Fibroblast of lung (primary cell): ENCODE measurements around the gene KIF18A. TPM values are rescaled to one million over a fixed set of nuclear protein-coding genes. Genes with fewer than 3 reads are reported as not detected.

Experiments
- DNase-seq, 2 donors: peaks; one replicate each; pipeline versions ENCODE4 v3.0.0 to v3.0.0-alpha.2; 2010; ENCODE audit warnings: low read depth in 2 of 2
- H2AFZ ChIP-seq: 2 replicates; pipeline ENCODE4 v1.5.1; 2012; ENCODE audit warnings: low read length, control low read depth, inconsistent platforms
- H3K27ac ChIP-seq: 2 replicates; pipeline ENCODE4 v1.5.1; 2011; ENCODE audit warnings: low read length, control low read depth; ENCODE audit not compliant: insufficient read depth
- H3K27me3 ChIP-seq: 2 replicates; pipeline ENCODE4 v1.5.1; 2011; ENCODE audit warnings: mild to moderate bottlenecking, low read length; ENCODE audit not compliant: control insufficient read depth, insufficient read depth
- H3K36me3 ChIP-seq: 2 replicates; pipeline ENCODE4 v1.5.1; 2011; ENCODE audit warnings: low read length; ENCODE audit not compliant: control insufficient read depth, insufficient read depth
- H3K4me1 ChIP-seq: 2 replicates; pipeline ENCODE4 v1.5.1; 2011; ENCODE audit warnings: low read length; ENCODE audit not compliant: control insufficient read depth, insufficient read depth; ENCODE audit errors: extremely low read depth
- H3K4me2 ChIP-seq: 2 replicates; pipeline ENCODE4 v1.5.1; 2011; ENCODE audit warnings: low read length, control low read depth; ENCODE audit not compliant: insufficient read depth; ENCODE audit errors: extremely low read depth
- H3K4me3 ChIP-seq, 4 experiments: fragments of 200-600 bp in 1 of 4; sonication (generic) in 1 of 4; replicated peaks in 1 of 4; 2 replicates each; pipeline ENCODE4 v1.5.1; 2011 to 2016; ENCODE audit warnings: low read length in 4 of 4, low read depth in 3 of 4, mild to moderate bottlenecking in 3 of 4, control low read depth in 2 of 4, inconsistent platforms in 1 of 4, mixed read lengths in 1 of 4; ENCODE audit not compliant: insufficient read depth in 1 of 4; ENCODE audit errors: control extremely low read depth in 1 of 4
- H3K79me2 ChIP-seq: 2 replicates; pipeline ENCODE4 v1.5.1; 2012; ENCODE audit warnings: mild to moderate bottlenecking, low read length, inconsistent platforms; ENCODE audit not compliant: control insufficient read depth, insufficient read depth
- H3K9ac ChIP-seq: 2 replicates; pipeline ENCODE4 v1.5.1; 2011; ENCODE audit warnings: mild to moderate bottlenecking, low read length, control low read depth; ENCODE audit not compliant: insufficient read depth
- H3K9me3 ChIP-seq: 2 replicates; pipeline ENCODE4 v1.5.1; 2012; ENCODE audit warnings: low read depth, low read length; ENCODE audit not compliant: control insufficient read depth, insufficient read depth
- H4K20me1 ChIP-seq: 2 replicates; pipeline ENCODE4 v1.5.1; 2011; ENCODE audit warnings: low read length; ENCODE audit not compliant: control insufficient read depth, insufficient read depth; ENCODE audit errors: extremely low read depth
- EZH2 ChIP-seq: IDR thresholded peaks from 2 replicates; pipeline ENCODE4 v1.5.1; 2012; ENCODE audit warnings: low read length, control low read depth, mild to moderate bottlenecking; ENCODE audit errors: missing control alignments
- polyA plus RNA-seq, 2 donors: library from polyadenylated mRNA; depleted of rRNA in 1 of 2; stranded (reverse) in 1 of 2; unstranded in 1 of 2; fragments of >200 nt; gene quantifications; 2 replicates each; pipeline ENCODE4 v1.2.1, GENCODE V29; 2011 to 2012; ENCODE audit warnings: missing spikeins in 1 of 2
- total RNA-seq: library from RNA; depleted of rRNA; stranded (reverse); fragments of >200 nt; gene quantifications from 2 replicates; pipeline ENCODE4 v1.2.1, GENCODE V29; 2014
- TF ChIP-seq, protein P1 (sequence below), 2 donors: IDR thresholded peaks in 1 of 2; conservative IDR thresholded peaks in 1 of 2; 1 replicate in 1 of 2; 2 replicates in 1 of 2; pipeline ENCODE4 v1.5.1; 2011 to 2012; ENCODE audit warnings: low read length in 2 of 2, control low read depth in 1 of 2, inconsistent platforms in 1 of 2, low read depth in 1 of 2, mild to moderate bottlenecking in 1 of 2

KIF18A gene
- total and polyA plus RNA-seq, 2 donors (not counting 1 experiment from before 2014, with no cell fraction given) = 5.8 to 12.6 TPM

DNA sequence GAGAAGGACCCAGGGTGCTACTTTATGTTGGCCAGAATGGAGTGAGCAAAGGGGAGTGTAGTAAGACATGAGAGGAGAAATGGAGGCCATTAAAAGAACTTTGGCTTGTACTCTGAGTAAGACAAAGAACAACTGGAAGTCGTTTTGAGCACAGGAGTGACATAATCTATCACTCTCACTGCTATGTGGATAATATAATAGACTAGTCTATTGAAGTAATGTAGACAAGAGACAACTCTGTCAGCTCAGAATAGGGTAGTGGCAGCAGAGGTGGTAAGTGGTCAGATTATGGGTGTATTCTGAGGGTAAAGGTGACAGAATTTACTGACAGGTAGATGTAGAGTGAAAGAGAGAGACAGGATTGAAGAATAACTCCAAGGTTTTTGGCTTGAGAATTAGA is 8.2 kb downstream of the KIF18A start:
- TF ChIP-seq EZH2 = no peak
- TF ChIP-seq, protein P1, sequence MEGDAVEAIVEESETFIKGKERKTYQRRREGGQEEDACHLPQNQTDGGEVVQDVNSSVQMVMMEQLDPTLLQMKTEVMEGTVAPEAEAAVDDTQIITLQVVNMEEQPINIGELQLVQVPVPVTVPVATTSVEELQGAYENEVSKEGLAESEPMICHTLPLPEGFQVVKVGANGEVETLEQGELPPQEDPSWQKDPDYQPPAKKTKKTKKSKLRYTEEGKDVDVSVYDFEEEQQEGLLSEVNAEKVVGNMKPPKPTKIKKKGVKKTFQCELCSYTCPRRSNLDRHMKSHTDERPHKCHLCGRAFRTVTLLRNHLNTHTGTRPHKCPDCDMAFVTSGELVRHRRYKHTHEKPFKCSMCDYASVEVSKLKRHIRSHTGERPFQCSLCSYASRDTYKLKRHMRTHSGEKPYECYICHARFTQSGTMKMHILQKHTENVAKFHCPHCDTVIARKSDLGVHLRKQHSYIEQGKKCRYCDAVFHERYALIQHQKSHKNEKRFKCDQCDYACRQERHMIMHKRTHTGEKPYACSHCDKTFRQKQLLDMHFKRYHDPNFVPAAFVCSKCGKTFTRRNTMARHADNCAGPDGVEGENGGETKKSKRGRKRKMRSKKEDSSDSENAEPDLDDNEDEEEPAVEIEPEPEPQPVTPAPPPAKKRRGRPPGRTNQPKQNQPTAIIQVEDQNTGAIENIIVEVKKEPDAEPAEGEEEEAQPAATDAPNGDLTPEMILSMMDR (conservative IDR thresholded peaks at IDR 0.05 in 1 of 2, IDR thresholded peaks at IDR 0.05 in 1 of 2; ENCODE audit: low read depth in 1 of 2, low read length in 2 of 2) = no peak
- Histone ChIP-seq H3K27me3 (no peaks in the 10 kb centered on the region), H2AFZ (no peak overlapping the region), H4K20me1 (no peaks in the 10 kb centered on the region), H3K9me3 (no peaks in the 10 kb centered on the region), H3K4me2 (no peak overlapping the region), H3K36me3 (no peaks in the 10 kb centered on the region), H3K27ac (no peak overlapping the region), H3K4me3 (no peak overlapping the region), H3K79me2 (peaks cover 58% of the 10 kb centered on the region), H3K9ac (no peak overlapping the region), H3K4me1 (no peaks in the 10 kb centered on the region)
- no peak for DNase-seq

DNA sequence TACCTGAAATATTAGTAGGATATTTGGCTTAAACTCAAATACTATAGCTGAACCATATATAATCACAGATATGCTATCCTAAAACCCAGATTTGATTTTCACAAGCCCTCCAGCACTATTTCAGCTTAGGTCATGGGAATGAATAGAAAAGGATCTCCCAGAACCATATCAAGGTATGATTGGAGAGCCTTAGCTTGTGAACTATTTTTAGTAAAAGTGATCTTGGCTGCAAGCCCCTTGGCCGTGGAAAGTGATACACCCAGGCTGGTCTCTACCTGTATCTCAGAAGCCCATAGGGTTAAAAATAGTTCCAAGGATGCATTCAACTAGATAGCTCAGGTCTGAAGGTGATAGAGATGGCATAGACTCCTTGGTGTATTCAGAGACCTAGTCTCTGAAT is 9.7 kb downstream of the KIF18A start:
- Histone ChIP-seq H3K36me3 (no peaks in the 10 kb centered on the region), H3K79me2 (peaks cover 45% of the 10 kb centered on the region), H4K20me1 (no peaks in the 10 kb centered on the region), H3K4me2 (no peak overlapping the region), H3K27me3 (no peaks in the 10 kb centered on the region), H3K9me3 (no peaks in the 10 kb centered on the region), H3K27ac (no peak overlapping the region), H3K9ac (no peak overlapping the region), H3K4me1 (no peaks in the 10 kb centered on the region), H2AFZ (no peak overlapping the region), H3K4me3 (no peak overlapping the region)
- no peak for TF ChIP-seq EZH2
- TF ChIP-seq, protein P1 (conservative IDR thresholded peaks at IDR 0.05 in 1 of 2, IDR thresholded peaks at IDR 0.05 in 1 of 2; ENCODE audit: low read depth in 1 of 2, low read length in 2 of 2) = no peak
- no peak for DNase-seq

DNA sequence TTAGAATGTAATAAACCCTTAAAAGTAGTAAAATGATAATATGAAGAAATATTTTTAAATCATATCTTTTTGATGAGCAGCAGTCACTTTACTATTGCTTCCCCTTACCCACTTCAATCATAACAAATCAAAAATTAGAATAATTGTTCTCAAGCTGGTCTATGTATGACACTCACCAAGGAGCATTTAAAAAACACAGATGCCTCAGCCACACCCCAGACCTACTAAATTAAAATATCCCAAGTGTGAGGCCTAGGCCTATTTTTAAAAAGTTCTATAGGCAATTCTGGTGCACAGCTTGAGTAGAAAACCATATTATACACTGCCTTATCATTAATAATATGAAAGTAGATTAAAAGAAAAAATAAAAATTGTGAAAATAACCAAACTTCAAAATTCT is 15.2 kb downstream of the KIF18A start:
- Histone ChIP-seq H3K4me1 (peaks cover 2% of the 10 kb centered on the region), H3K9ac (no peak overlapping the region), H3K79me2 (peaks cover 4% of the 10 kb centered on the region), H3K27ac (no peak overlapping the region), H3K4me3 (no peak overlapping the region), H3K9me3 (no peaks in the 10 kb centered on the region), H2AFZ (no peak overlapping the region), H3K4me2 (no peak overlapping the region), H3K36me3 (peaks cover 3% of the 10 kb centered on the region), H3K27me3 (no peaks in the 10 kb centered on the region), H4K20me1 (no peaks in the 10 kb centered on the region)
- DNase-seq = no peak
- no peak for TF ChIP-seq EZH2
